ENCODE results near the gene CDK9. TPM values are rescaled to one million over a fixed set of nuclear protein-coding genes. Genes with fewer than 3 reads are reported as not detected.

Gene CDK9
- total and polyA plus RNA-seq, 2 of the 4 experiments (the other 2 are of a cell fraction): 30.3 to 49.9 TPM

- BruUV-seq (replicated peaks): no TSS peak
- H3K4me2 ChIP-seq (ENCODE audit: low read depth, low read length): no peak overlapping the region
- no peak overlapping the region for H2AFZ ChIP-seq (replicated peaks; ENCODE audit: low read length, poor library complexity)
- no peaks in the 10 kb centered on the region for H3K36me3 ChIP-seq (ENCODE audit: control insufficient read depth, insufficient read depth, low read length)
- no peak for DNase-seq
- no peak overlapping the region for H3K56ac ChIP-seq (ENCODE audit: extremely low read depth, insufficient read depth, low read length)
- no peaks in the 10 kb centered on the region for H4K20me1 ChIP-seq (ENCODE audit: insufficient read depth, low read length)
- 85% methylated on average over 5 of the region's 8 CpGs; no CpG with 5 or more reads in 1 of the 2 experiments for WGBS, 2 experiments (ENCODE audit: extremely low coverage in 2 of 2, insufficient read length in 1 of 2)
- peaks cover 5% of the 10 kb centered on the region; the same call in 1 of the 2 replicates for H3K27me3 ChIP-seq (ENCODE audit: control insufficient read depth, insufficient read depth, low read length)
- no peak overlapping the region for H4K91ac ChIP-seq (ENCODE audit: insufficient read depth, low read depth, low read length)
- CTCF ChIA-PET: interaction anchor here (0.5 kb wide), 1 partner anchor 34 kb away, joined by 3 read pairs; no protein-coding TSS in a partner anchor
- no peaks in the 10 kb centered on the region; the same call in 1 of the 2 replicates for H3K9me1 ChIP-seq (ENCODE audit: insufficient read depth, low read length)
- no peak overlapping the region for H2BK120ac ChIP-seq (ENCODE audit: low read depth, low read length)
- no peak overlapping the region for H3K18ac ChIP-seq (ENCODE audit: low read depth, low read length)
- POLR2A ChIA-PET (ENCODE audit: unreplicated experiment): no interaction called here
- no peak overlapping the region for H3K14ac ChIP-seq (replicated peaks; ENCODE audit: low read depth, low read length)
- H3K23ac ChIP-seq (ENCODE audit: low read depth, low read length): no peak overlapping the region
- H2AK9ac ChIP-seq (replicated peaks; ENCODE audit: low read depth, low read length, poor library complexity): no peak overlapping the region
- H3K4me3 ChIP-seq (ENCODE audit: insufficient read depth, low read depth, low read length): no peak overlapping the region
- dilution Hi-C loops (cut with HindIII; ENCODE audit: low sequenced_read_pairs, unreplicated experiment): no loop called here
- in situ Hi-C loops (cut with MboI; ENCODE audit: low sequenced_read_pairs): no loop called here
- no peak overlapping the region for H3K27ac ChIP-seq (ENCODE audit: insufficient read depth, low read length)
- H3K4me1 ChIP-seq (ENCODE audit: control insufficient read depth, insufficient read depth, low read length): peaks cover 2% of the 10 kb centered on the region; the same call in 1 of the 2 replicates
- no peaks in the 10 kb centered on the region for H3K79me1 ChIP-seq (ENCODE audit: low read depth in 1 of 2, low read length in 2 of 2)
- H4K5ac ChIP-seq (ENCODE audit: low read depth, low read length): no peak overlapping the region
- H2BK15ac ChIP-seq (ENCODE audit: low read depth, low read length): no peak overlapping the region
- no peak overlapping the region for H2BK5ac ChIP-seq (ENCODE audit: low read depth, low read length, poor library complexity, severe bottlenecking)
- H3K9ac ChIP-seq (ENCODE audit: low read depth, low read length): no peak overlapping the region
- H3K9me3 ChIP-seq (ENCODE audit: control insufficient read depth, insufficient read depth, low read length): no peaks in the 10 kb centered on the region
- TF ChIP-seq SMC3 (IDR thresholded peaks at IDR 0.05; ENCODE audit: low read depth, low read length) (no peak), BHLHE40 (IDR thresholded peaks at IDR 0.05; ENCODE audit: low read depth, low read length) (no peak), POLR2A (IDR thresholded peaks at IDR 0.05; ENCODE audit: low read depth, low read length) (no peak), ELK1 (IDR thresholded peaks at IDR 0.05; ENCODE audit: borderline replicate concordance, low read depth, low read length) (no peak), CTCF (conservative IDR thresholded peaks at IDR 0.05; ENCODE audit: low read depth, low read length) (no peak), CEBPB (IDR thresholded peaks at IDR 0.05; ENCODE audit: low read depth, low read length) (no peak), USF2 (IDR thresholded peaks at IDR 0.05; ENCODE audit: low read depth, low read length) (no peak), MAZ (IDR thresholded peaks at IDR 0.05; ENCODE audit: borderline replicate concordance, low read depth, low read length) (no peak), MXI1 (IDR thresholded peaks at IDR 0.05; ENCODE audit: borderline replicate concordance, low read depth, low read length) (no peak), MAFK (IDR thresholded peaks at IDR 0.05; ENCODE audit: low read depth, low read length) (no peak), NFE2L2 (IDR thresholded peaks at IDR 0.05; ENCODE audit: low read depth, low read length) (no peak), RFX5 (IDR thresholded peaks at IDR 0.05; ENCODE audit: low read depth, low read length) (no peak), FOS (IDR thresholded peaks at IDR 0.05; ENCODE audit: low read depth, low read length) (no peak), RAD21 (IDR thresholded peaks at IDR 0.05; ENCODE audit: low read length) (no peak), CHD1 (IDR thresholded peaks at IDR 0.05; ENCODE audit: low read depth, low read length) (no peak), RCOR1 (IDR thresholded peaks at IDR 0.05; ENCODE audit: insufficient replicate concordance, low read length) (no peak)
- no peak overlapping the region for H2AK5ac ChIP-seq (ENCODE audit: low read depth, low read length)
- no peak overlapping the region for H2BK20ac ChIP-seq (ENCODE audit: low read depth, low read length)
- no peak overlapping the region for H4K8ac ChIP-seq (ENCODE audit: low read depth in 2 of 2, low read length in 2 of 2)
- no peak overlapping the region for H3K4ac ChIP-seq (ENCODE audit: low read depth, low read length)
- no peak for ATAC-seq (ENCODE audit: low read depth)
- intact Hi-C loops (cut with micrococcal nuclease): no loop called here
Observed at GRCh38 chr9:127768698-127769097, 17.1 kb upstream of the CDK9 start.
